CMK (cell line): Measurements from ENCODE around the gene TGFBR2.

Experiments used
- DNase-seq: peaks from one replicate; pipeline ENCODE4 v3.0.0-alpha.2; 2010; ENCODE audit warnings: low read depth

TGFBR2 gene

DNA sequence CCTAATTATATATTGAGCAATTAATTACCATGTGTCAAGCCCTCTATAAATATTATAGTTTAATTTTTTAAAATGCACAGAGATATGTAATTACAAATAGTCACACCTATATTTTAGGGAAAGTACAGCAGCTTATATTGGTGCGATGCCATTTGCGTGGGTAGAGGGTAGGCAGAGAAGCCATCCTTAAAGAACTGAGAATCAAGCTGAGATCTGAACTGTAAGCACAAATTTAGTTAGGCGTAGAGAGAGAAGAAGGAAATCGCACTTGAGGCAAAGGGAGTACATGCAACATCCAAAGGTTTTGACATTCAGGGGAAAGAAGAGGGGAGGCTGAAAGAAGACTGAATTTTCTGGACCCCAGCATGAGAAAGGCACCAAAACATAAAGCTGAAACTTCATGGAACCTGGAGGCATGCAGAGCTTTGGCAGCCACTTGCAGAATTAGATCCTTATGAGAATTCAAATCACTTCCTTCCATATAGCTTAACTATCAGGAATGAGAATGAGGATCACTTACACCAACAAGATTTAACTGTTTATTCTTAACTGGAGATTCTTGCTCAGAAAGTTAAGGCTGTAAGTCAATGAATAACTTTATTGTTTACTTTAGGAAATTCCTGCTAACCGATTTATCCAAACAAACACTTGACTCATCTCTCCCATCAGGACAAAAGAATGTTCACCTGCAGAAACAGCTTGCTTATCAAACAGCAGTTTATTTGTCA lies 114.3 kb downstream of the TGFBR2 start:
- DNase-seq, result no peak

DNA sequence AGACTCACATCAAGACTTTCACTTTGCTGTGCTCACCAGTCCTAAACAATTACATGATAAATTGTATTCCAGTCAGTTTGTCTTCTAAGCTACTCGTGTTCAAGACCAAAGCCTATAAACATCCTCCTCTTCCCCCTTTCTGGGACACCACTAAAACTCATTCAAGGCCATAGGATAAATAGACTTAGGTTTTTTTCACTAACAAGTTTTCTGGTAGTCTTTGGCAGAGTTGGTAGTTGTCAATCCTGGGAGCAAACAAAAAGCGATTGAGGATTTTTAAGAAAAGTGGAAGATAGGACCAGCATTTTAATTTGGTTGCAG lies 114.9 kb downstream of the TGFBR2 start:
- no peak for DNase-seq

DNA sequence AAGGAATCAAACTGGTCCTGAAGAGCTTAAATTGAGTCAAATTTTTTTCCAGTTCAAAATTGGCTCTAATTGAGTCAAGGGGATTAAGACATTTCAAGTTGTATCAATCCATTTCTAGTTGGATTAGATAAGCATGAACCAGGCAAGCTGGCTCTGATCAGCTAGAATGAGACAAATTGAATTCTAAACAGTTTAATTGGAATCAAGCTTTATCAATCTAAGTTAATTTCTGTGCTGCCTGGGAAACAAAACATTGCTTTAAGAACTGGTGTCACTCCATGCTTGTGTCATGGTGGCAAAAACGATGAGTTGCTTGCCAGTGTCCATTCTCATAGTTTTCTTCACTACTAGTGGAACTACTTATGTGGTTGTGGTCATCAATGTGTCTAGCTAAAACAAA lies 116.8 kb downstream of the TGFBR2 start:
- no peak for DNase-seq

DNA sequence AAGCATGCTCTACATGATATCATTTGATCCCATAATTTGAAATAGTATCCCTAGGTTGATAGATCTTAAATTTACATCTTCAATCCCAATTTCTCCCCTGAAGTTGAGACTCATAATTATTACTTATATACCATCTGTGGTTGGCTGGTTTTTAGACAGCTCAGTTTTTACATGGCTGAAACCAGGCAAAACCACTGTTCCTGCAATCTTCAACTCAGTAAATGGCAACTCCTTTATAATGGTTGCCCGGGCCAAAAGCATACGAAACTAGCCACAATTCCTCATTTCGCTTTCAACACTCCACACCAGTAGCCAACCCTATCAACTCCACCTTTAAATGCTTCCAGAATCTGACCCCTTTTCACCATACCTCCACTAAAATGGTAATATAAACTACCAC lies 118.5 kb downstream of the TGFBR2 start:
- no peak for DNase-seq

DNA sequence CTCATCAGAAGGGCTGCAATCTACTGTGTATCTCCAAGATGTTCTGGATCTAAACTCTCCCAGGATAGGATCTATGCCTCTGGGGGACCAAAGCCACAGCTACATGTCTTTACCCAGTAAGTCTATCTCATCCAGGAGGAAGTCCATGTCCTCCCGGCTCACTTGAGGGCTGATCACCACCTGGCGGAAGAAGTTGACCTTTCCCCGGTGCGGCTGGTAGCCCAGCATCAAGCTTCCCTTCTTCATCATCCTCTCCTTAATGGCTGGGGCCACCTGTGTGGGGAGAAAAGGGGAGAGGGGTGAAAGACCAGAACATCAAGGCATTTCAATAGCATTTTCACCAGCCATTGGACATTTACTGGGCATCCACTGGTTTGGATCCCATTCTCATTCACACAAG lies 121.7 kb downstream of the TGFBR2 start:
- DNase-seq, result no peak

DNA sequence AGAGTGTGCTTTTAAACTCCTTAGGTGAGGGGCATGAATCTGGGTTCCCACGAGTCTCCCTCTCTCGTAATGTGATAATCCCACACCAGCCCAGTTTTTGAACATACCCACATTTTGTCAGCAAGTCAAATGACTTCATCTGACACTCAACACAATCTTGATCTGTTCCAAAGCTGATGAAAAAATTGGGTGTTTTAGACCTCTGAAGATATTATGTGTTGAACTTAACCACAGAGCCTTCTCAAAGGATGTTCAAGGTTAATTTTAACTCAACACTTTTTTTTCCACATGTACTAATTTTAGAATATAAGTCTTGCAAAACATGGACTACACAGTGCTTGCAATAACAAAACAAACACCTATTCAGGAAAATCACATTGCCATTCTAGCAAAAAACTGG lies 123.1 kb downstream of the TGFBR2 start:
- no peak for DNase-seq

DNA sequence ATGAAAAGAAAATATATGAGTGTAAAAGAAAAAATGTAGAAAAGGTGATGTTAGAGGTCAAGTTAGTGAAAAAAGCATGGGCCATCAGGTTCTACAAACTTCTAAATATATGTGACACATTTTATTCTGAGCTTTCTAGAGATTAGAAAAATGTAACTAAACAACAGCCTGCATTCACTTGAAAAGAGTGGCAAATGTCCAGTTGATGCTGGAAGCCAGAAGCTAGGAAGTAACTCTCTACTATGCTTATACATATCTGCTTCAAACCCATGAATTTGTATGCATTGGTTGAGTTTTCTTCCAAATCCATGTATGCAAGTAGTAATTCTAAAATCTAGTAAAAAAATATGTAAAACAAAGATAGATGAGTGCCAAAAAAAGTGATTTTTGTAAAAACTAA lies 123.5 kb downstream of the TGFBR2 start:
- no peak for DNase-seq

DNA sequence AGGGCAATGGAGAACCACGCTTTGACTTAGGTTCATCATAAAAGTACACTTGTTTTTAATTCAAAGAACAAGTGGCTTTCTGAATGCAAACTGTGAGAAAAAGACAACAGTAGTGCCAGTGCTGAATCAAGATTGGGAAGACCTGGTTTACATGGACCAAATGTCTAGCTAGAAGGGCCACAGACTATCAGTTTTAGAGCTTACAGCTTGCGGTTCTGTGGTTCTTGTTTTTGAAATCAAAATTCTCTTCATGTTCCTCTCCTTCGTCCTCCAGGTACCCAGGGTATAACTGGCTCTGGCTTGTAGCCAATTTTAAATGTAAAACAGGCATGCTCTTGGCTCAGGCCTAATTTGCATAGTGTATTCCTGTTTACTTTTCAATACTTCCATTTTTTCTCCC lies 124.6 kb downstream of the TGFBR2 start:
- DNase-seq, result no peak

DNA sequence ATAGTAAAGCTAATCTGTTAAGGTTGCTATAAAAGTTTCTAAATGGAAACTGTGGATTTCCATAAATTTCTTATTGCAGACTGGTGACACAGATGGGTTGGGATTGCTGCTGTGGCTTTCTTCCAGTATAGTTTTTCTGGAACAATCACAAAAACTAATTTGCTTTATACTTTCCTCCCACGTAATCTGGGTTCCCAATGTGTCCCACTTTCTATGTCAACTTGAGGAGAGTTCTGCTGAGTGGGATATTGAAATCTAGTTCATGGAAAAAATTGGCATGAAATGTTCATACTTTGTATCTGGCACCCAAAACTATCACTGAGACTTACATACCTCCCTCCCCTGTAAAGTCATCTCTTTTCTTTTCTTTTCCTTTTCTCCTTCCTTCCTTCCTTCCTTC lies 126.8 kb downstream of the TGFBR2 start:
- no peak for DNase-seq

DNA sequence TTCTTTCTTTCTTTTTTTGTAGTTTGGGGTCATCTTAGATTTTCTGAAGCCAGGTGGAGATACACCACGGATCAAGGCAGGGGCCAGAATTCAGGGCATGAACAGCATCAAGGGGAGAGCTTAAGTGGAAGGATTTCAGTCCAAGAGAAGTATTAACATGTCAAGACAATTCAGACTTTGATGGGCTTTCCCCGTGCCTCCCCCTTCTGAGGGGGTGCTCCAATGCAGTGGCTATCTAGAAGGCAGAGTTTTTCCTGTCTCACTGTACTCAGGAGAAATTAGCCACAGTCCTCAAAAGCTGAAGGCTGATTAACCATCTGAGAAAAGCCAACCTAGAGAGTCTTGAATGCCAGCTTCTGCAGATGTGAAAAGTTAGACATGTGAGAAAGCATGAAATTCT lies 127.3 kb downstream of the TGFBR2 start:
- no peak for DNase-seq

DNA sequence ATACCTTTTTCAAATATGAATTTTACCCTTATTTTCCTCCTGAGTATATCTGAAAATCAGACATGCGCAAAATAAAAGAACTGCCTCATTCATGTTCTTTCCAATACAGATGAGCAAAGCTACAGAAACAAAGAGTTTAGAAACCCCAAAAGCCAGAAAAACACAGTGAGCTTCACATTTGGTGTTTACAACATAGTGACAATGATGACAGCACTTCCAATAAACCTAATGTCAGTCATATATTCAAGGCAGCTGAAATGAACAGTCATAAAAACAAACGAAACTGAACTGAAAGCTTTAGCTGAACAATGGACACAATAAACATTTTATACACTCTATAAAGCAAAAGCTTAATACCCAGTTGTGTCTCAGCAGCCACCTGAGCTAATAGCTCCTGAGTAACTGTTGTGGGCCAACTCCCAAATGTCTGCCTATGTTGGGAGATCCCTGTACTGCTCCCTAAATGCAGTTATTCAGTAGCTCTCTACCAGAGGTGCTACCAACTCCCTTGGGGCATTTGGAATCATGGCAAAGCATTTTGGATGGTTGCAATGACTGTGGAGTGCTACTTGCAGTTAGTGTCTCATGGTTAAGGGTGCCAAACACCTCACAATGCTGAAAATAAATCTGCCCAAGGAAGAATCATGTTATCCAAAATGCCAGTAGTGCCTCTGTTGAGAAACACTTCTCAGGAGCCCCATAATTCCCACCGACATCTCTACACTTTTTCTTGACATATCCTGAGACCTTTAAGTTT lies 131.5 kb downstream of the TGFBR2 start:
- no peak for DNase-seq

DNA sequence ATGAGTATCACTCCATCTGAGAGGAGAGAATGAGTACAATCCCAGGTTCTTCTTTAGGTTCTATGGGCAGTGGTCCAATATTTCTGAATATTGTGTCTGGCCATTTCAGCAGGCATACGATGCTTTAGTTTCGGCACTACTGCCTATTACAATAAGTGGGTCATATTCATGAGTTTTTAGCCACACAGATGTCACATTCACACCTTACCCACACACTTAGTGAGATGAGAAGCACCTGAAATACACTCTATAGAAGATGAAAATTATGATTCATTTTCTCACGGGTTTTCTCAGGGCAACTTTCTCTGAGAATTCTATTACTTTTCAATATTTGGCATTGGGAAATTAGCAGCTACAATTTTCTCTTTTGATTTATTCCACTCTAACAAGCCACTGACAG lies 132.2 kb downstream of the TGFBR2 start:
- DNase-seq, result no peak

DNA sequence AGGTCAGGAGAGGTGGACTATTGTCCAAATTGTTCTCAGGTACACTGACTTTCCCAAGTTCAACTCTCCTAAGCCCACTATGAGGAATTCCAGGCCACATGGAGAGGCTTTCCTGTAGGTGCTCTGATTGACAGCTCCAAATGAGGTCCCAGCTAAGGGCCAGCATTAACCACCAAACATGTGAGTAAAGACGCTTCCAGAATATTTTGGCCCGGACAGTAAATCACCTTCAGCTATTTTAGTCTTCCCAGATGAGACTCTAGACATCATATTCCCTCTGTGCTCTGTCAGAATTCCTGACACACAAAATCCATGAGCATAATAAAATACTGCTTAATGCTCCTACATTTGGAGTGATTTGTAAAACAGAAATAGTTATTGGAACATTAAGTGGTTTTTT lies 135.5 kb downstream of the TGFBR2 start:
- no peak for DNase-seq

DNA sequence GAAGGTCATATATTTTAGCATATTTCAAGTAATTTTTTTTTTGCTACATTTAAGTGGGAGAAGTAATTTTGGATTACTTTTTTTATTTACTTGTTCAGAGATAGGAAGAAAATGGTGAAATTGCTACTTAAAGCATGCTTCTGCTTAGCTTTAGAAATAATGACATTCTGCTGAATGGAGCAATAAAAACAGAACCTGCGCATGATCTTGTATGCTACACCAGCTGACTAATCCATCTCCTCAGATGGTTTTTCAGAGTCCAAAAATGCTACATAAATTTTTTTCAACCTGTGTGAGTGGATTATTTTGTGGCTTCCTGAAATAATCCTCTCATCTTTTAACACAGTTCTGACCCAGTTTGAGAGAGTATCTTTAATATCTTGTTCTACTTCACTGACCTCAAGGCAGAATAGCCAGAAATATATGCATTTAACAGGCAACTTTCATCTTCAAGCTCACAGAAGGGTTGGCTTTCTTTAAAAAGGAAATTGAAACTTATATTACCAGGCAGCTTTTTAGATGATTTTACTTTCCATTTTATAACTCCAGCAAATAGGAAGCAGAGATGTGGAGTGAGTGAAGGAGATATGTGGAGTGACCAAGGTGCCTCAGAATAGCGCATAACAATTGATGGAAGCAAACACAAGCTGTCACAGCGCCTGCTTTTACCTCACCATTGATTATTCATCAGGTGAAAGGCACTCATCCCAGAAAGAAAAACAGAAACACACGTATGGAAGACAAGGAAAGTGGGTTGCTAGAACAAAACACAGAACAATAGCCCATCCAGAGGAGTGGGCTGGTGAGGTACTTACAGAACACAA lies 136.6 kb downstream of the TGFBR2 start:
- DNase-seq, result no peak
